Thyroid gland (tissue), 4 donors: ENCODE results near the gene OR2T2.
"Not testable (repeated sequence)": the region's sequence is repeated elsewhere in the genome, so short reads cannot be mapped to it uniquely, and the experiment has no call there.

Source experiments
- POLR2A ChIP-seq, 2 donors: fragments of 450-650 bp; IDR thresholded peaks; one replicate each; pipeline ENCODE4 v1.6.1; 2017; ENCODE audit warnings: antibody characterized with exemption in 2 of 2, mild to moderate bottlenecking in 2 of 2, moderate library complexity in 1 of 2
- TF ChIP-seq, protein P1 (sequence below), 6 experiments: fragments of 200-600 bp in 3 of 6; fragments of 450-650 bp in 3 of 6; sonication (generic) in 3 of 6; IDR thresholded peaks; one replicate each; pipeline ENCODE4 v1.5.1; 2016 to 2019; ENCODE audit warnings: antibody characterized with exemption in 6 of 6, mild to moderate bottlenecking in 2 of 6, inconsistent platforms in 1 of 6, moderate library complexity in 1 of 6

DNA sequence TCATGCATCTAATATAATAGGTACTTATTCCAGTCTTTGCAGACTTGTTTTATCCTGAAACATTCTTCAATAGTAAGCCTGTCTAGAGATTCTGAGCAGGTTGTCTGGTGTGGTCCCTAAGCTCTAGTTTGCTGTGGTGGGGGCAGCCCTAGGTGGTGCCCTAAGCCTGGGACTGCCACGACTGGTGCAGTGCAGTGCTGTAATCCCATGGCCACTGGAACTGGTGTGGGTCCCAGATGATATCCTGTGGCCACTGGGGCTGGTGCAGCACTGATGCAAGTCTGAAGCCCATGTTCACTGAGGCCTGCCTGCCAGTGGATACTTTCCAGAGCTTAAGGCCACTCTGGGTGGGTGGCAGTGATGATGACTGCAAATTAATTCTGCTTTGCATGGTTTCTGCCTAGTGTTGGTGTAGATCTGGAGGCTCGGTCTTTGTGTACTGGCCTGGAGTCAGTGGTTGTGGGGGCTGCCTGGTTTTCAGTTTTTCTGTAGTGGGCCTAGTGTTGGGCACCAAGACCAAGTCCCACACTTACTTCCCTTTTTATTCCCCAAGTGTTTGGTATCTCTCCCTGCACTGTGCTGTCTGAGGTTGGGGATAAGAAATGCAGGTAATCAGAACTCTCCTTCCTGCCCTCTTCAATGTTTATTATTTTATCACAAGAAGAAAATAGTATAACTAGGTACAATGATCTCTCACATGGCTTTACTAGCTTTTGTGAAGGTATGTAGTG lies 55.0 kb downstream of the OR2T2 start:
- TF ChIP-seq, protein P1, sequence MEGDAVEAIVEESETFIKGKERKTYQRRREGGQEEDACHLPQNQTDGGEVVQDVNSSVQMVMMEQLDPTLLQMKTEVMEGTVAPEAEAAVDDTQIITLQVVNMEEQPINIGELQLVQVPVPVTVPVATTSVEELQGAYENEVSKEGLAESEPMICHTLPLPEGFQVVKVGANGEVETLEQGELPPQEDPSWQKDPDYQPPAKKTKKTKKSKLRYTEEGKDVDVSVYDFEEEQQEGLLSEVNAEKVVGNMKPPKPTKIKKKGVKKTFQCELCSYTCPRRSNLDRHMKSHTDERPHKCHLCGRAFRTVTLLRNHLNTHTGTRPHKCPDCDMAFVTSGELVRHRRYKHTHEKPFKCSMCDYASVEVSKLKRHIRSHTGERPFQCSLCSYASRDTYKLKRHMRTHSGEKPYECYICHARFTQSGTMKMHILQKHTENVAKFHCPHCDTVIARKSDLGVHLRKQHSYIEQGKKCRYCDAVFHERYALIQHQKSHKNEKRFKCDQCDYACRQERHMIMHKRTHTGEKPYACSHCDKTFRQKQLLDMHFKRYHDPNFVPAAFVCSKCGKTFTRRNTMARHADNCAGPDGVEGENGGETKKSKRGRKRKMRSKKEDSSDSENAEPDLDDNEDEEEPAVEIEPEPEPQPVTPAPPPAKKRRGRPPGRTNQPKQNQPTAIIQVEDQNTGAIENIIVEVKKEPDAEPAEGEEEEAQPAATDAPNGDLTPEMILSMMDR (IDR thresholded peaks at IDR 0.05), result not testable (repeated sequence)
- TF ChIP-seq POLR2A (IDR thresholded peaks at IDR 0.05), result not testable (repeated sequence)
